ENCODE results near the gene MME. TPM values are rescaled to one million over a fixed set of nuclear protein-coding genes. Genes with fewer than 3 reads are reported as not detected.

Gene MME
- total and polyA plus RNA-seq, 2 donors from 2014 or later: 8.4 to 126 TPM

DNA sequence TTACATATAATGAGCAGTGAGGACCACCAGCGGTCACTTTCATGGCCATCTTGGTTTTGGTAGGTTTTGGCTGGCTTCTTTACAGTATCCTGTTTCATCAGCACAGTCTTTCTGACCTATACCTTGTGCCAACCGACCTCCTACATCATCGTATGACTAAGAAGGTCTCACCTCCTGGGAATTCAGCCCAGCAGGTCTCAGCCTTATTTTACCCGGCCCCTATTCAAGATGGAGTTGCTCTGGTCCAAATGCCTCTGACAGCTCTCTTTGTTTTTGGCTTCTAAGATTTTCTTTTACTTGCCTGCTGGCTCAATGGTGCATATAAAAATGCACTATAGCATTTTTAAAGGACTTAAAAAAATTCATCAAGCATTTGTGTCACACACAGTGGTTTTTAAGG, 3.2 kb upstream of the MME start:
- no peaks in the 10 kb centered on the region for H3K4me1 ChIP-seq (ENCODE audit: control insufficient read depth in 2 of 3, insufficient read depth in 2 of 3, low read depth in 1 of 3, low read length in 3 of 3)
- intact Hi-C loops (cut with DNase I): no loop called here
- DNase-seq: no peak
- no peaks in the 10 kb centered on the region for H3K27me3 ChIP-seq (ENCODE audit: control insufficient read depth, insufficient read depth, low read length)
- no peaks in the 10 kb centered on the region for H3K36me3 ChIP-seq (ENCODE audit: control insufficient read depth in 2 of 3, insufficient read depth in 3 of 3, low read length in 3 of 3)
- H3K9me3 ChIP-seq (ENCODE audit: control insufficient read depth in 2 of 3, insufficient read depth in 1 of 3, low read length in 3 of 3): no peaks in the 10 kb centered on the region
- TF ChIP-seq, protein P1, sequence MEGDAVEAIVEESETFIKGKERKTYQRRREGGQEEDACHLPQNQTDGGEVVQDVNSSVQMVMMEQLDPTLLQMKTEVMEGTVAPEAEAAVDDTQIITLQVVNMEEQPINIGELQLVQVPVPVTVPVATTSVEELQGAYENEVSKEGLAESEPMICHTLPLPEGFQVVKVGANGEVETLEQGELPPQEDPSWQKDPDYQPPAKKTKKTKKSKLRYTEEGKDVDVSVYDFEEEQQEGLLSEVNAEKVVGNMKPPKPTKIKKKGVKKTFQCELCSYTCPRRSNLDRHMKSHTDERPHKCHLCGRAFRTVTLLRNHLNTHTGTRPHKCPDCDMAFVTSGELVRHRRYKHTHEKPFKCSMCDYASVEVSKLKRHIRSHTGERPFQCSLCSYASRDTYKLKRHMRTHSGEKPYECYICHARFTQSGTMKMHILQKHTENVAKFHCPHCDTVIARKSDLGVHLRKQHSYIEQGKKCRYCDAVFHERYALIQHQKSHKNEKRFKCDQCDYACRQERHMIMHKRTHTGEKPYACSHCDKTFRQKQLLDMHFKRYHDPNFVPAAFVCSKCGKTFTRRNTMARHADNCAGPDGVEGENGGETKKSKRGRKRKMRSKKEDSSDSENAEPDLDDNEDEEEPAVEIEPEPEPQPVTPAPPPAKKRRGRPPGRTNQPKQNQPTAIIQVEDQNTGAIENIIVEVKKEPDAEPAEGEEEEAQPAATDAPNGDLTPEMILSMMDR (IDR thresholded peaks at IDR 0.05; ENCODE audit: borderline replicate concordance, extremely low read depth, insufficient read depth): no peak
- H3K27ac ChIP-seq (ENCODE audit: low read depth in 2 of 2, low read length in 2 of 2): no peak overlapping the region
- no peak overlapping the region for H3K9ac ChIP-seq (ENCODE audit: low read length in 3 of 3)
- no peak for FAIRE-seq
- no peak overlapping the region for H3K4me3 ChIP-seq (ENCODE audit: low read length in 3 of 3)

DNA sequence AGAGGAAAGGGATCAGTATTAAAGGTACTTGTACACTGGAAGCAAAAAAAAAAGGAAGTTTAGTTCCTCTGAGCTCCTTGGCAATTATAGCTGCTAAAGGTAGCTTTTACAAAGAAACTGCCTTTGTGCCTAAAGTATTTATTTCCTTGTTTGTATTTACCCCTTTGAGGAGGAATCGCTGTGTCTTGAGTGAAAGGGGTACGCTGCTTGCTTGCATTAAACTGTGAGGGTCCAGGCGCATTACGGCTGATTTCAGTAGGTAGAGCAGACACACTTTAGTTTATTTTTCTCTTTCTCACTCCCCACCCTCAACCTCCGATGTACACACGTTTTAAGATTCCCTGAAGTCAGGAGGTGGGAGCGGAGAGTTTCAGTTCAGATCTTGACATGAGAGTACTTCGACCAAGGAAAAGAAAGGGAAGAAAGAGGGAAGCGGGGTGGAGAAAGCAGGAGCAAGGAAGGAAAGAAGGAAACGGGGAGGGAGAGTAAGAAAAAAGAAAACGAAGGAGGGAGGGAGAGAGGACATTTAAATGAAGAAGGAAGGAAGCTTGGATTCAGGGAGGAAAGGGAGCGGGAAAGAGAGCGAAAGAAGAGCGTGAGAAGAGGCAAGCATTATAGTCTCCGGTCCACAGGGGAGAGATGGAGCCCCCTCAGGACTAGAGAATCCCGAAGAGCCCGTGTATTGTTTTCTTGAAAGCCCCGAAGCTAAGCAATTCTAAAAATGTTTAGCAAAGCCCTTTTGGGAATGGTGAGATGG, 1.2 kb upstream of the MME start:
- Histone ChIP-seq H3K36me3 (ENCODE audit: control insufficient read depth in 2 of 3, insufficient read depth in 3 of 3, low read length in 3 of 3) (no peaks in the 10 kb centered on the region), H3K4me1 (ENCODE audit: control insufficient read depth in 2 of 3, insufficient read depth in 2 of 3, low read depth in 1 of 3, low read length in 3 of 3) (no peaks in the 10 kb centered on the region), H3K9me3 (ENCODE audit: control insufficient read depth in 2 of 3, insufficient read depth in 1 of 3, low read length in 3 of 3) (no peaks in the 10 kb centered on the region), H3K9ac (ENCODE audit: low read length in 3 of 3) (peak overlapping the region in 1 of 3 donors; percentile 79), H3K27me3 (ENCODE audit: control insufficient read depth, insufficient read depth, low read length) (no peaks in the 10 kb centered on the region), H3K27ac (ENCODE audit: low read depth in 2 of 2, low read length in 2 of 2) (no peak overlapping the region), H3K4me3 (ENCODE audit: low read length in 3 of 3) (peak overlapping the region; percentile 59 to 77 (median 73))
- TF ChIP-seq, protein P1 (IDR thresholded peaks at IDR 0.05; ENCODE audit: borderline replicate concordance, extremely low read depth, insufficient read depth): no peak
- FAIRE-seq: no peak
- DNase-seq: peak in 3 of 5 donors; percentile 9 to 37 (median 26)
- intact Hi-C loops (cut with DNase I): no loop called here

DNA sequence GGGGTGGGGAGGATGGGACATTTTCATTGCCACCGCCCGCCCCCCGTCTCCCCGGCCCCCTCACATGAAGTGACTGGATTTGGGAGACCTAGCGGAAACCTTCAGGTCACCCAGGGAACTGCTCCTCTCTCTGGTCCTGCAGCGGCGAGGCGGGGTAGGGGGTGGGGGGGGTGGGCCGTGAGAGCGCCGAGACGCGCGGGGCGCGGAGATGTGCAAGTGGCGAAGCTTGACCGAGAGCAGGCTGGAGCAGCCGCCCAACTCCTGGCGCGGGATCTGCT, 712 bp upstream of the MME start:
- no peaks in the 10 kb centered on the region for H3K9me3 ChIP-seq (ENCODE audit: control insufficient read depth in 2 of 3, insufficient read depth in 1 of 3, low read length in 3 of 3)
- TF ChIP-seq, protein P1 (IDR thresholded peaks at IDR 0.05; ENCODE audit: borderline replicate concordance, extremely low read depth, insufficient read depth): no peak
- peaks cover 0 to 2% (median 0%) of the 10 kb centered on the region in 3 donors for H3K36me3 ChIP-seq (ENCODE audit: control insufficient read depth in 2 of 3, insufficient read depth in 3 of 3, low read length in 3 of 3)
- H3K27me3 ChIP-seq (ENCODE audit: control insufficient read depth, insufficient read depth, low read length): no peaks in the 10 kb centered on the region
- intact Hi-C loops (cut with DNase I): no loop called here
- DNase-seq: no peak
- peak overlapping the region; percentile 3 to 47 for H3K27ac ChIP-seq (ENCODE audit: low read depth in 2 of 2, low read length in 2 of 2)
- no peak for FAIRE-seq
- H3K9ac ChIP-seq (ENCODE audit: low read length in 3 of 3): peak overlapping the region in 1 of 3 donors; percentile 51
- peak overlapping the region; percentile 71 to 77 (median 73) for H3K4me3 ChIP-seq (ENCODE audit: low read length in 3 of 3)
- H3K4me1 ChIP-seq (ENCODE audit: control insufficient read depth in 2 of 3, insufficient read depth in 2 of 3, low read depth in 1 of 3, low read length in 3 of 3): no peaks in the 10 kb centered on the region

Data from kidney (tissue), 14 donors.